Tibial artery (tissue), 4 donors: ENCODE results near the gene MPC1.
"Not testable (repeated sequence)": the region's sequence is repeated elsewhere in the genome, so short reads cannot be mapped to it uniquely, and the experiment has no call there.

Experiments used
- DNase-seq, 2 donors: peaks; one replicate each; pipeline ENCODE4 v3.0.0-alpha.2; 2019
- H3K27ac ChIP-seq, 2 donors: fragments of 200-600 bp; sonication (generic) in 1 of 2; 1 replicate in 1 of 2; 2 replicates in 1 of 2; pipeline ENCODE4 v1.5.1; 2018 to 2019; ENCODE audit warnings: mild to moderate bottlenecking in 1 of 2
- H3K27me3 ChIP-seq, 2 donors: fragments of 200-600 bp; sonication (generic) in 1 of 2; one replicate each; pipeline versions ENCODE4 v1.5.1 to v1.6.0; 2016 to 2019
- H3K36me3 ChIP-seq, 3 donors: fragments of 200-600 bp; sonication (generic) in 2 of 3; one replicate each; pipeline ENCODE4 v1.5.1; 2016 to 2019; ENCODE audit warnings: mild to moderate bottlenecking in 2 of 3
- H3K4me1 ChIP-seq, 4 donors: fragments of 200-600 bp; sonication (generic) in 2 of 4; 1 replicate in 3 of 4; 2 replicates in 1 of 4; pipeline ENCODE4 v1.5.1; 2016 to 2019
- H3K4me3 ChIP-seq, 2 donors: fragments of 200-600 bp; sonication (generic) in 1 of 2; 1 replicate in 1 of 2; 2 replicates in 1 of 2; pipeline ENCODE4 v1.5.1; 2018 to 2019; ENCODE audit warnings: mild to moderate bottlenecking in 2 of 2
- H3K9me3 ChIP-seq, 3 donors: fragments of 200-600 bp; sonication (generic) in 1 of 3; one replicate each; pipeline ENCODE4 v1.5.1; 2016 to 2019
- CTCF ChIP-seq, 2 experiments: fragments of 200-600 bp in 1 of 2; fragments of 450-650 bp in 1 of 2; IDR thresholded peaks; one replicate each; pipeline ENCODE4 v1.5.1; 2017 to 2019; ENCODE audit warnings: antibody characterized with exemption in 2 of 2, mild to moderate bottlenecking in 1 of 2, moderate library complexity in 1 of 2
- intact Hi-C: fragments of 100-400 bp; cut with DNase I; formaldehyde crosslinking; loops from one replicate; pipeline ENCODE4 v1.15.0; 2023; ENCODE audit warnings: low total_unique reads

The MPC1 gene

GRCh38 chr6:166393535-166393823 lies 10.7 kb upstream of the MPC1 start:
- H3K36me3 ChIP-seq: no peaks in the 10 kb centered on the region
- intact Hi-C loops: no loop called here
- no peak for TF ChIP-seq CTCF (IDR thresholded peaks at IDR 0.05)
- H3K9me3 ChIP-seq: no peaks in the 10 kb centered on the region
- H3K4me3 ChIP-seq: no peak overlapping the region
- H3K27me3 ChIP-seq: peaks cover 0 to 34% of the 10 kb centered on the region in 2 donors
- no peak for DNase-seq
- no peak overlapping the region for H3K27ac ChIP-seq
- no peaks in the 10 kb centered on the region for H3K4me1 ChIP-seq

- H3K4me1 ChIP-seq, DNase-seq, H3K9me3 ChIP-seq, H3K4me3 ChIP-seq, H3K27ac ChIP-seq, intact Hi-C loops, H3K36me3 ChIP-seq: not testable (repeated sequence)
- peaks cover 0 to 34% of the 10 kb centered on the region in 2 donors for H3K27me3 ChIP-seq
Observed at GRCh38 chr6:166392755-166393534, 10.2 kb upstream of the MPC1 start.

GRCh38 chr6:166389119-166389518 lies 6.4 kb upstream of the MPC1 start:
- Histone ChIP-seq H3K27ac (no peak overlapping the region), H3K36me3 (no peaks in the 10 kb centered on the region), H3K27me3 (peaks cover 0 to 16% of the 10 kb centered on the region in 2 donors), H3K4me3 (no peak overlapping the region), H3K9me3 (no peaks in the 10 kb centered on the region), H3K4me1 (peaks cover 0 to 3% (median 1%) of the 10 kb centered on the region in 4 donors)
- TF ChIP-seq CTCF (IDR thresholded peaks at IDR 0.05): no peak
- no peak for DNase-seq
- intact Hi-C loops: no loop called here

GRCh38 chr6:166388290-166389004 lies 5.7 kb upstream of the MPC1 start:
- Histone ChIP-seq H3K27ac (no peak overlapping the region), H3K4me3 (no peak overlapping the region), H3K27me3 (peaks cover 0 to 11% of the 10 kb centered on the region in 2 donors), H3K4me1 (peaks cover 0 to 7% (median 5%) of the 10 kb centered on the region in 4 donors), H3K9me3 (no peaks in the 10 kb centered on the region), H3K36me3 (no peaks in the 10 kb centered on the region)
- DNase-seq: no peak
- TF ChIP-seq CTCF (IDR thresholded peaks at IDR 0.05): no peak
- intact Hi-C loops: no loop called here

- no peak for DNase-seq
- intact Hi-C loops: no loop called here
- Histone ChIP-seq H3K9me3 (no peaks in the 10 kb centered on the region), H3K4me3 (no peak overlapping the region), H3K4me1 (peaks cover 0 to 7% (median 5%) of the 10 kb centered on the region in 4 donors), H3K27ac (no peak overlapping the region), H3K27me3 (peaks cover 0 to 5% of the 10 kb centered on the region in 2 donors), H3K36me3 (no peaks in the 10 kb centered on the region)
- no peak for TF ChIP-seq CTCF (IDR thresholded peaks at IDR 0.05)
Observed at GRCh38 chr6:166387642-166388289, 5.0 kb upstream of the MPC1 start.

GRCh38 chr6:166387098-166387497 lies 4.4 kb upstream of the MPC1 start:
- H3K36me3 ChIP-seq, intact Hi-C loops, H3K9me3 ChIP-seq, H3K27me3 ChIP-seq, DNase-seq, H3K4me1 ChIP-seq, H3K4me3 ChIP-seq, H3K27ac ChIP-seq: not testable (repeated sequence)
